HFF-Myc (cell line): ENCODE data around the gene CDH2.

Experiments
- DNase-seq: peaks from one replicate; pipeline ENCODE4 v3.0.0-alpha.2; 2011; ENCODE audit warnings: low read depth; ENCODE audit errors: extremely low read depth
- H3K4me3 ChIP-seq: replicated peaks from 2 replicates; pipeline ENCODE4 v1.5.1; 2011; ENCODE audit warnings: low read depth, mild to moderate bottlenecking, control low read depth, low read length
- CTCF ChIP-seq: IDR thresholded peaks from 2 replicates; pipeline ENCODE4 v1.5.1; 2012; ENCODE audit warnings: mild to moderate bottlenecking, low read depth, low read length, control low read depth; ENCODE audit errors: missing control alignments

Gene CDH2

DNA sequence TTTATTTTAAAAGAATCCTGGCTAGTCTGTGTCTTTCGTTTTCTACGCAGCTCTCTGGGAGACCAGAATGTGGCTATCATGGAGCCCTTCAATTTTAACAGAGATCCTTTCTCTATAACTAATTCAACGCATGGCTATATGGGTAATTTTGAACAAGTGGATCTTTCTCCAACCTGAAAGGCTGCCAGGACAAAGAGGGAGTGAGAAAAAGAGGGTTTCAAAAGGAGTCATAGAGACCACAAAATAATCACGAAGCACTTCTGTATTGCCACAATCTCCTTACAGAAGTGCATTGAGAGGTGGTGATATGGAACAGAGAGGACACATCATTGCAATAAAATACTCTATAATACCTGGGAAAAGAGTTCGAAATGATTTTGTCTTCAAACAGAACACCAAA is 21.7 kb upstream of the CDH2 start:
- DNase-seq = no peak
- no peak for TF ChIP-seq CTCF
- H3K4me3 ChIP-seq = no peak overlapping the region

DNA sequence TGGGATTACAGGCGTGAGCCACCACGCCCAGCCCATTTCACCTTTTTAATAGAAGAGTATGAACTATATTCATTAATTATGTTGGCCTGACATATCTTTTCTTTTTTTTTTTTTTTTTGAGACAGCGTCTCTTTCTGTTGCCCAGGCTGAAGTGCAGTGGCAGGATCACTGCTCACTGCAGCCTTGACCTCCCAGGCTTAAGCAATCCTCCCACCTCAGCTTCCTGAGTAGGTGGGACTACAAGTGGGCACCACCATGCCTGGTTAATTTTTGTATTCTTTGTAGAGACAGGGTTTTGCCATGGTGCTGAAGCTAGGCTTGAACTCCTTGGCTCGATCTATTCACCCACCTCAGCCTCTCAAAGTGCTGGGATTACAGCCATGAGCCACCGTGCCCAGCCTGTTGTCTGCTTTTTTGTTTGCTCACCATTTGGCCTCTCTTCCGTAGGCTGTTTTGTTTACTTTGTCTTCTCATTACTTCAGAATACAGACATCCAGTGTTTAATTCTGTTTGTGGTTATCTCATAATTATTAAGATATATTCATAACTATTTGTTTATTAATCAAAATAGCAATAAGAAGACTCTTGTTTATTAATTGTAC is 16.3 kb upstream of the CDH2 start:
- TF ChIP-seq CTCF = no peak
- H3K4me3 ChIP-seq = no peak overlapping the region
- no peak for DNase-seq

DNA sequence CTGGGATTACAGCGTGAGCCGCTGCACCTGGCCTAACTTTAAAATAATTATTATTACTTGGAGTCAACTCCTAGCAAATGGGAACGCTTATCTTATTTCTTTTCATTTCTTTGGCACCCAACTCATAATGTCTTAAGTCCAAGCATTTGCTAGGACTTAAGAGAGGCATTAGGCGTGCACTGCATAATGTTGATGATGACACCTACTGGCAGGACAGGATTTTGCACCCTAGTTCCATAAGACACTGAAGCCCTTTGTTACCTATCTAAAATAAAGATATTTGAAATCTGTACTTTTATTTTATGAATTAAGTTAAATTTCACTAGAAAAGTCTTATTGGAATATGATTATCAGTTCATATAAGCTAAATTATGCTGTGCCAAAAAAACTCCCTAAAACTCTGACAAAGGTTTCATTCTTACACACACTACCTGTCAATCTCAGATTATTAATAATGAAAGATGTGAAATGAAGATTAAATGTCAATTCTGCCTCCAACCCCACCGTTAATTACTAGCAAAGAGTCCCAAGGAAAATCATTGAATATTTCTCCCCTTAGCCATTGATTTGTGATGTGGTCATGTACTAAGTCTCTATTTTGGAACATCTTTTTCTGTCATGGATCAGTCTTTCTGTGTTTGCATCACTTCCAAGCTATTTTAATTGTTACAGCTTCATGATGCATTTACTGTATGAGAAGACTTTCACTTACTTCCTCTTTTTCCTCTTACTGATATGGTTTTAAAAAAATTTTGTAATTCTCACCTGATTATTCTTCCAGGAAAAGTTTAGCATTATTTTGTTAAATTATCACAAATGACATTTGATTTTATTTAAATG is 12.7 kb upstream of the CDH2 start:
- DNase-seq = no peak
- H3K4me3 ChIP-seq = no peak overlapping the region
- TF ChIP-seq CTCF = peak; percentile 68

DNA sequence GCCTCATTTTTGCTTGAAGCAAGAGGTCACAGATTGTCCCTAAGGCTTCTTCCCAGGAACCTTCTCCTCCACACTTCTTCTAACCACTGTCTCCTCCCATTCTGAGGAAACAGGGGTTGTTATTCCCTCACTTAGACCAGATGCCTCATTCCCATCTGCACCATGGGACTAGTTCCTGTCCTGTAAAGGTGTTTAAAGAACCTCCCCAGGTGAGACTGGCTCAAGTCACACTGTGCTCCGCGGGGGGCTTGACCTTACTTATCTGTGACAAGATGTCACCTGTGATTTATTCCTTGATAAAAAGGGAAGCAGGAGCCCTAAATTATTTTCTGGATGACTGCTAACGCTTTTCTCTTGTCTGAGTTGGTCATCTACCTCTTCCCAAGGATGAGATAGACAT is 8.2 kb upstream of the CDH2 start:
- no peak for TF ChIP-seq CTCF
- no peak for DNase-seq
- no peak overlapping the region for H3K4me3 ChIP-seq

DNA sequence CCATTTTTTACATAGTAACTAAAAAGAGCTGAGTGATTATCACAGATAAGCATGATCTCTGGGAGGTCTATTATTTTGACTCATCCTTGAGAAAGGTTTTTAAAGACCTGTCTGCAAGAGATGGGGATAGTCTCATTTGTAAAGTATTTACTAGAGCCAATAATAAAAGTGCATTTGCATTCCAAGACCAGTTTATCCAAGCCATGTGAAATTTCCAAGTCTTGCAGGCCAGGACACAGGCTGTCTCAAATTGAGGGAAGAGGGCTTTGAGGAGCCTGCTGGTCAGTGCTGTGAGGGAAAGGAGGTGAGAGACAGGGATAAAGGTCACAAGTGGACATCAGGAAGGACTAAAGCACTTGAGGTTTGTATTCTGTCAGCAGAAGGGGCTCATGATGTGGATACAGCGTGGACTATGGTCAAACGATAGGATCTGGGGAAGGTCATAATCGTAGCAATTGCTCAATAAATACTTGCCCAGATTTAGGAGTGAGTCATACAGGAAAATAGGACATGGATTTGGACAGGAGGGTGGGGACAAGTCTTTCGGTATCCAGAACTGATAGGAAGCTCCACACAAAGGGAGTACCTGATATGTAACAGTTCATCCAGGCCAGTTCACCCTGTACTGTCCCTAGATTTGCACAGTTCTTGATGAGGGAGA is 6.6 kb upstream of the CDH2 start:
- DNase-seq = no peak
- H3K4me3 ChIP-seq = no peak overlapping the region
- TF ChIP-seq CTCF = no peak

DNA sequence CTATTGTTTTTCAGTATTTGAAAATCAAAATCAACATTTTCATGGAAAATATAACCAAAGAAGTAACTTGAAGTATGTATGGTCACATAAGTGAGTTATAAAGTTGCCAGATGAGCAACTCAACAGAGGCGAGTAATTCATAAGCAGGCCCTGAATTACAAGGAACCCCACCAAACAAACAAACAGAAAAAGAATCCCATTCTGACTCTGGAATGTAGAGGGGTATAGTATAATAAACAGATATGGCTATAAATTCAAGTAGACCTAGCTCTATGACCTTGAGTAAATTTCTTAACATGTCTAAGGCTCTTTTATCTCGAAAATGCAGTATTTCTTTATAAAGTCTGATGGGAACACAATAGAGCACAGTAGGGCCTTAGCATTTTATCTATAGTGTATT is 4.7 kb upstream of the CDH2 start:
- H3K4me3 ChIP-seq = no peak overlapping the region
- no peak for DNase-seq
- TF ChIP-seq CTCF = no peak
